GM23338 (cell line): ENCODE measurements around the gene DEK. TPM values are rescaled to one million over a fixed set of nuclear protein-coding genes. Genes with fewer than 3 reads are reported as not detected.

Experiments
- ATAC-seq: fragments of 200-7000 bp; cut with Tn5 transposase; 3 replicates; pipeline ENCODE4 v1.9.1; 2020
- DNase-seq: peaks from one replicate; pipeline ENCODE4 v3.0.0-alpha.2; 2015; ENCODE audit warnings: low spot score
- H2AFZ ChIP-seq: fragments of 200-600 bp; sonication (generic); 2 replicates; pipeline ENCODE4 v1.8.0; 2016; ENCODE audit warnings: antibody characterized with exemption, mild to moderate bottlenecking, moderate library complexity
- H3F3A ChIP-seq: fragments of 200-600 bp; sonication (generic); replicated peaks from 2 replicates; pipeline ENCODE4 v1.8.0; 2017; ENCODE audit warnings: antibody characterized with exemption, mixed run types, low read depth
- H3K27ac ChIP-seq: fragments of 200-600 bp; sonication (generic); 2 replicates; pipeline ENCODE4 v1.6.1; 2016; ENCODE audit warnings: low read depth
- H3K27me3 ChIP-seq: fragments of 200-600 bp; sonication (generic); 2 replicates; pipeline ENCODE4 v1.8.0; 2016; ENCODE audit warnings: mild to moderate bottlenecking, mixed run types, moderate library complexity; ENCODE audit not compliant: insufficient read depth
- H3K36me3 ChIP-seq: fragments of 200-600 bp; sonication (generic); 2 replicates; pipeline ENCODE4 v1.8.0; 2016; ENCODE audit warnings: mild to moderate bottlenecking; ENCODE audit not compliant: insufficient read depth
- H3K4me1 ChIP-seq: fragments of 200-600 bp; sonication (generic); 2 replicates; pipeline ENCODE4 v1.8.0; 2016; ENCODE audit warnings: mild to moderate bottlenecking, moderate library complexity; ENCODE audit not compliant: insufficient read depth
- H3K4me2 ChIP-seq: fragments of 200-600 bp; sonication (generic); 2 replicates; pipeline ENCODE4 v1.7.1; 2017; ENCODE audit warnings: mixed run types
- H3K4me3 ChIP-seq: fragments of 200-600 bp; sonication (generic); 2 replicates; pipeline ENCODE4 v1.6.1; 2016; ENCODE audit warnings: mixed run types
- H3K79me2 ChIP-seq: fragments of 200-600 bp; sonication (generic); replicated peaks from 2 replicates; pipeline ENCODE4 v1.8.0; 2017; ENCODE audit warnings: mild to moderate bottlenecking; ENCODE audit not compliant: insufficient read depth
- H3K9me2 ChIP-seq: fragments of 200-600 bp; sonication (generic); 2 replicates; pipeline ENCODE4 v1.8.0; 2017; ENCODE audit not compliant: insufficient read depth
- H4K20me1 ChIP-seq: fragments of 200-600 bp; sonication (generic); replicated peaks from 2 replicates; pipeline ENCODE4 v1.8.0; 2017; ENCODE audit warnings: mild to moderate bottlenecking; ENCODE audit not compliant: insufficient read depth
- H3K27ac Mint-ChIP-seq: 2 replicates; pipeline ENCODE4 v1.8.0; 2020; ENCODE audit warnings: inconsistent platforms, mild to moderate bottlenecking, moderate library complexity, mixed read lengths
- H3K27me3 Mint-ChIP-seq: 3 replicates; pipeline ENCODE4 v1.8.0; 2022; ENCODE audit warnings: low read depth, mild to moderate bottlenecking, moderate library complexity, mixed read lengths, inconsistent platforms; ENCODE audit not compliant: insufficient read depth, poor library complexity
- H3K36me3 Mint-ChIP-seq: 3 replicates; pipeline ENCODE4 v1.8.0; 2021; ENCODE audit warnings: low read depth, mild to moderate bottlenecking, inconsistent platforms, moderate library complexity, mixed read lengths
- H3K4me1 Mint-ChIP-seq: 3 replicates; pipeline ENCODE4 v1.8.0; 2020; ENCODE audit warnings: mild to moderate bottlenecking, inconsistent platforms, mixed read lengths
- H3K4me3 Mint-ChIP-seq: 3 replicates; pipeline ENCODE4 v1.8.0; 2021; ENCODE audit warnings: moderate library complexity, mild to moderate bottlenecking, inconsistent platforms, mixed read lengths
- H3K9me3 Mint-ChIP-seq: 3 replicates; pipeline ENCODE4 v1.8.0; 2020; ENCODE audit warnings: moderate library complexity, mild to moderate bottlenecking, inconsistent platforms, mixed read lengths
- CREB1 ChIP-seq: fragments of 250-450 bp; sonication (Bioruptor Pico); IDR thresholded peaks from 2 replicates; pipeline ENCODE4 v1.5.0; 2020; ENCODE audit warnings: low read depth, mild to moderate bottlenecking, moderate library complexity
- EZH2 ChIP-seq: fragments of 200-600 bp; sonication (generic); IDR thresholded peaks from one replicate; pipeline ENCODE4 v1.8.0; 2017; ENCODE audit warnings: antibody characterized with exemption, mild to moderate bottlenecking, low read depth; ENCODE audit not compliant: unreplicated experiment
- EZH2phosphoT487 ChIP-seq: fragments of 200-600 bp; sonication (generic); IDR thresholded peaks from one replicate; pipeline ENCODE4 v1.8.1; 2018; ENCODE audit warnings: antibody characterized with exemption; ENCODE audit not compliant: unreplicated experiment
- JUNB ChIP-seq: IDR thresholded peaks from one replicate; pipeline ENCODE4 v1.6.1; 2016; ENCODE audit warnings: antibody characterized with exemption; ENCODE audit not compliant: unreplicated experiment
- NANOG ChIP-seq: IDR thresholded peaks from 2 replicates; pipeline ENCODE4 v1.6.1; 2016; ENCODE audit warnings: antibody characterized with exemption, borderline replicate concordance
- POLR2AphosphoS5 ChIP-seq: IDR thresholded peaks from 2 replicates; pipeline ENCODE4 v1.6.1; 2016; ENCODE audit warnings: antibody characterized with exemption, low read depth
- REST ChIP-seq: IDR thresholded peaks from one replicate; pipeline ENCODE4 v1.6.1; 2018; ENCODE audit warnings: antibody characterized with exemption; ENCODE audit not compliant: unreplicated experiment
- STAT1 ChIP-seq: IDR thresholded peaks from one replicate; pipeline ENCODE4 v1.6.1; 2016; ENCODE audit warnings: antibody characterized with exemption; ENCODE audit not compliant: unreplicated experiment
- ZNF114 ChIP-seq: fragments of 250-450 bp; sonication (Bioruptor Pico); IDR thresholded peaks from 2 replicates; pipeline ENCODE4 v1.5.0; 2020; ENCODE audit warnings: mild to moderate bottlenecking, moderate library complexity
- ZNF331 ChIP-seq: fragments of 250-450 bp; sonication (Bioruptor Pico); IDR thresholded peaks from 2 replicates; pipeline ENCODE4 v1.5.0; 2020; ENCODE audit warnings: low read depth, mild to moderate bottlenecking, moderate library complexity
- polyA plus RNA-seq: library from polyadenylated mRNA; unstranded; fragments of >200 nt; fragmentation: Nextera tagmentation; extraction: Ambion mirVana; gene quantifications from 2 replicates; pipeline ENCODE4 v1.2.1, GENCODE V29; 2016
- total RNA-seq: library from RNA; depleted of rRNA; stranded (reverse); fragments of >200 nt; shearing (Covaris generic); gene quantifications from 2 replicates; pipeline ENCODE4 v1.2.3, GENCODE V29; 2014
- TF ChIP-seq, protein P1 (sequence below), 2 experiments: fragments of 200-600 bp in 1 of 2; sonication (generic) in 1 of 2; conservative IDR thresholded peaks; 2 replicates each; pipeline versions ENCODE4 v1.5.1 to v1.6.1; 2016 to 2017; ENCODE audit warnings: antibody characterized with exemption in 2 of 2, low read depth in 2 of 2, mild to moderate bottlenecking in 2 of 2, moderate library complexity in 1 of 2
- TF ChIP-seq, protein P2 (sequence below): fragments of 250-450 bp; sonication (Bioruptor Pico); IDR thresholded peaks from 2 replicates; pipeline ENCODE4 v1.5.0; 2020; ENCODE audit warnings: mild to moderate bottlenecking, moderate library complexity

Gene DEK
- total and polyA plus RNA-seq, 2 experiments from 2014 or later: 218 to 582 TPM

DNA sequence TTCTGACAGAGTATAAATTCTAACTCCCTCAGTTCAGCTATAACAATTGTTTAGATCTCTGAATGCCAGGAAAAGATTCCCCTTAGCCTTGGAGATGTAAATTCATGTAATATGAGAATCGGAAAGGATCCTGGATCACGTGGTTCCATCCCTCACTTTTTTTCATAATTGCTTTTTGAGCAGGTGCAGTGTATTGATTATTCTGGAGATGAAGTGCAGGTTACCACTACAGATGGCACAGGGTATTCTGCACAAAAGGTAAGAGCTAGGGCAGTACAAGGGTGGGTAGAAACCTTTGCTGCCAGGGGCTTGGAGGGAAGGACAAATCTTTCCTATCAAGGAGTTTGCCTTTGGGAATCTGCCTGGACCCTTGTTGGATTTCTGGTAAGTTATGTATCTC is 56.4 kb downstream of the DEK start:
- H3K4me3 ChIP-seq: no peak overlapping the region
- no peaks in the 10 kb centered on the region; the same call in 2 of the 3 replicates for H3K36me3 Mint-ChIP-seq
- no peak for TF ChIP-seq EZH2phosphoT487
- TF ChIP-seq STAT1: no peak
- TF ChIP-seq, protein P1, sequence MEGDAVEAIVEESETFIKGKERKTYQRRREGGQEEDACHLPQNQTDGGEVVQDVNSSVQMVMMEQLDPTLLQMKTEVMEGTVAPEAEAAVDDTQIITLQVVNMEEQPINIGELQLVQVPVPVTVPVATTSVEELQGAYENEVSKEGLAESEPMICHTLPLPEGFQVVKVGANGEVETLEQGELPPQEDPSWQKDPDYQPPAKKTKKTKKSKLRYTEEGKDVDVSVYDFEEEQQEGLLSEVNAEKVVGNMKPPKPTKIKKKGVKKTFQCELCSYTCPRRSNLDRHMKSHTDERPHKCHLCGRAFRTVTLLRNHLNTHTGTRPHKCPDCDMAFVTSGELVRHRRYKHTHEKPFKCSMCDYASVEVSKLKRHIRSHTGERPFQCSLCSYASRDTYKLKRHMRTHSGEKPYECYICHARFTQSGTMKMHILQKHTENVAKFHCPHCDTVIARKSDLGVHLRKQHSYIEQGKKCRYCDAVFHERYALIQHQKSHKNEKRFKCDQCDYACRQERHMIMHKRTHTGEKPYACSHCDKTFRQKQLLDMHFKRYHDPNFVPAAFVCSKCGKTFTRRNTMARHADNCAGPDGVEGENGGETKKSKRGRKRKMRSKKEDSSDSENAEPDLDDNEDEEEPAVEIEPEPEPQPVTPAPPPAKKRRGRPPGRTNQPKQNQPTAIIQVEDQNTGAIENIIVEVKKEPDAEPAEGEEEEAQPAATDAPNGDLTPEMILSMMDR (conservative IDR thresholded peaks at IDR 0.05; ENCODE audit: low read depth in 2 of 2): no peak
- no peak for TF ChIP-seq POLR2AphosphoS5
- no peak for TF ChIP-seq CREB1
- TF ChIP-seq REST: no peak
- no peak for TF ChIP-seq JUNB
- no peak for TF ChIP-seq ZNF331 (CRISPR knock-in tag)
- TF ChIP-seq NANOG: no peak
- TF ChIP-seq, protein P2, sequence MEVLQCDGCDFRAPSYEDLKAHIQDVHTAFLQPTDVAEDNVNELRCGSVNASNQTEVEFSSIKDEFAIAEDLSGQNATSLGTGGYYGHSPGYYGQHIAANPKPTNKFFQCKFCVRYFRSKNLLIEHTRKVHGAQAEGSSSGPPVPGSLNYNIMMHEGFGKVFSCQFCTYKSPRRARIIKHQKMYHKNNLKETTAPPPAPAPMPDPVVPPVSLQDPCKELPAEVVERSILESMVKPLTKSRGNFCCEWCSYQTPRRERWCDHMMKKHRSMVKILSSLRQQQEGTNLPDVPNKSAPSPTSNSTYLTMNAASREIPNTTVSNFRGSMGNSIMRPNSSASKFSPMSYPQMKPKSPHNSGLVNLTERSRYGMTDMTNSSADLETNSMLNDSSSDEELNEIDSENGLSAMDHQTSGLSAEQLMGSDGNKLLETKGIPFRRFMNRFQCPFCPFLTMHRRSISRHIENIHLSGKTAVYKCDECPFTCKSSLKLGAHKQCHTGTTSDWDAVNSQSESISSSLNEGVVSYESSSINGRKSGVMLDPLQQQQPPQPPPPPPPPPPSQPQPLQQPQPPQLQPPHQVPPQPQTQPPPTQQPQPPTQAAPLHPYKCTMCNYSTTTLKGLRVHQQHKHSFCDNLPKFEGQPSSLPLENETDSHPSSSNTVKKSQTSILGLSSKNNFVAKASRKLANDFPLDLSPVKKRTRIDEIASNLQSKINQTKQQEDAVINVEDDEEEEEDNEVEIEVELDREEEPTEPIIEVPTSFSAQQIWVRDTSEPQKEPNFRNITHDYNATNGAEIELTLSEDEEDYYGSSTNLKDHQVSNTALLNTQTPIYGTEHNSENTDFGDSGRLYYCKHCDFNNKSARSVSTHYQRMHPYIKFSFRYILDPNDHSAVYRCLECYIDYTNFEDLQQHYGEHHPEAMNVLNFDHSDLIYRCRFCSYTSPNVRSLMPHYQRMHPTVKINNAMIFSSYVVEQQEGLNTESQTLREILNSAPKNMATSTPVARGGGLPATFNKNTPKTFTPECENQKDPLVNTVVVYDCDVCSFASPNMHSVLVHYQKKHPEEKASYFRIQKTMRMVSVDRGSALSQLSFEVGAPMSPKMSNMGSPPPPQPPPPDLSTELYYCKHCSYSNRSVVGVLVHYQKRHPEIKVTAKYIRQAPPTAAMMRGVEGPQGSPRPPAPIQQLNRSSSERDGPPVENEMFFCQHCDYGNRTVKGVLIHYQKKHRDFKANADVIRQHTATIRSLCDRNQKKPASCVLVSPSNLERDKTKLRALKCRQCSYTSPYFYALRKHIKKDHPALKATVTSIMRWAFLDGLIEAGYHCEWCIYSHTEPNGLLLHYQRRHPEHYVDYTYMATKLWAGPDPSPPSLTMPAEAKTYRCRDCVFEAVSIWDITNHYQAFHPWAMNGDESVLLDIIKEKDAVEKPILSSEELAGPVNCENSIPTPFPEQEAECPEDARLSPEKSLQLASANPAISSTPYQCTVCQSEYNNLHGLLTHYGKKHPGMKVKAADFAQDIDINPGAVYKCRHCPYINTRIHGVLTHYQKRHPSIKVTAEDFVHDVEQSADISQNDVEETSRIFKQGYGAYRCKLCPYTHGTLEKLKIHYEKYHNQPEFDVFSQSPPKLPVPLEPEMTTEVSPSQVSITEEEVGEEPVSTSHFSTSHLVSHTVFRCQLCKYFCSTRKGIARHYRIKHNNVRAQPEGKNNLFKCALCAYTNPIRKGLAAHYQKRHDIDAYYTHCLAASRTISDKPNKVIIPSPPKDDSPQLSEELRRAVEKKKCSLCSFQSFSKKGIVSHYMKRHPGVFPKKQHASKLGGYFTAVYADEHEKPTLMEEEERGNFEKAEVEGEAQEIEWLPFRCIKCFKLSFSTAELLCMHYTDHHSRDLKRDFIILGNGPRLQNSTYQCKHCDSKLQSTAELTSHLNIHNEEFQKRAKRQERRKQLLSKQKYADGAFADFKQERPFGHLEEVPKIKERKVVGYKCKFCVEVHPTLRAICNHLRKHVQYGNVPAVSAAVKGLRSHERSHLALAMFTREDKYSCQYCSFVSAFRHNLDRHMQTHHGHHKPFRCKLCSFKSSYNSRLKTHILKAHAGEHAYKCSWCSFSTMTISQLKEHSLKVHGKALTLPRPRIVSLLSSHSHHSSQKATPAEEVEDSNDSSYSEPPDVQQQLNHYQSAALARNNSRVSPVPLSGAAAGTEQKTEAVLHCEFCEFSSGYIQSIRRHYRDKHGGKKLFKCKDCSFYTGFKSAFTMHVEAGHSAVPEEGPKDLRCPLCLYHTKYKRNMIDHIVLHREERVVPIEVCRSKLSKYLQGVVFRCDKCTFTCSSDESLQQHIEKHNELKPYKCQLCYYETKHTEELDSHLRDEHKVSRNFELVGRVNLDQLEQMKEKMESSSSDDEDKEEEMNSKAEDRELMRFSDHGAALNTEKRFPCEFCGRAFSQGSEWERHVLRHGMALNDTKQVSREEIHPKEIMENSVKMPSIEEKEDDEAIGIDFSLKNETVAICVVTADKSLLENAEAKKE: no peak
- no peak for TF ChIP-seq EZH2
- no peak for TF ChIP-seq ZNF114
- H3K4me2 ChIP-seq: no peak overlapping the region
- no peaks in the 10 kb centered on the region for H3K36me3 ChIP-seq
- no peaks in the 10 kb centered on the region for H3K79me2 ChIP-seq
- H3K9me3 Mint-ChIP-seq: no peaks in the 10 kb centered on the region
- peaks cover 5% of the 10 kb centered on the region for H3K27me3 Mint-ChIP-seq
- no peak for DNase-seq
- no peaks in the 10 kb centered on the region for H3F3A ChIP-seq
- H3K9me2 ChIP-seq: no peaks in the 10 kb centered on the region
- H3K4me3 Mint-ChIP-seq: no peak overlapping the region
- H3K27me3 ChIP-seq: no peaks in the 10 kb centered on the region
- peaks cover 9% of the 10 kb centered on the region; the same call in 2 of the 3 replicates for H3K4me1 Mint-ChIP-seq
- H4K20me1 ChIP-seq: no peaks in the 10 kb centered on the region
- ATAC-seq: no peak
- H3K4me1 ChIP-seq: no peaks in the 10 kb centered on the region
- no peak overlapping the region for H3K27ac Mint-ChIP-seq
- no peak overlapping the region for H2AFZ ChIP-seq
- H3K27ac ChIP-seq: no peak overlapping the region
